ENCODE data around the gene HOXB5.

The HOXB5 gene

DNA sequence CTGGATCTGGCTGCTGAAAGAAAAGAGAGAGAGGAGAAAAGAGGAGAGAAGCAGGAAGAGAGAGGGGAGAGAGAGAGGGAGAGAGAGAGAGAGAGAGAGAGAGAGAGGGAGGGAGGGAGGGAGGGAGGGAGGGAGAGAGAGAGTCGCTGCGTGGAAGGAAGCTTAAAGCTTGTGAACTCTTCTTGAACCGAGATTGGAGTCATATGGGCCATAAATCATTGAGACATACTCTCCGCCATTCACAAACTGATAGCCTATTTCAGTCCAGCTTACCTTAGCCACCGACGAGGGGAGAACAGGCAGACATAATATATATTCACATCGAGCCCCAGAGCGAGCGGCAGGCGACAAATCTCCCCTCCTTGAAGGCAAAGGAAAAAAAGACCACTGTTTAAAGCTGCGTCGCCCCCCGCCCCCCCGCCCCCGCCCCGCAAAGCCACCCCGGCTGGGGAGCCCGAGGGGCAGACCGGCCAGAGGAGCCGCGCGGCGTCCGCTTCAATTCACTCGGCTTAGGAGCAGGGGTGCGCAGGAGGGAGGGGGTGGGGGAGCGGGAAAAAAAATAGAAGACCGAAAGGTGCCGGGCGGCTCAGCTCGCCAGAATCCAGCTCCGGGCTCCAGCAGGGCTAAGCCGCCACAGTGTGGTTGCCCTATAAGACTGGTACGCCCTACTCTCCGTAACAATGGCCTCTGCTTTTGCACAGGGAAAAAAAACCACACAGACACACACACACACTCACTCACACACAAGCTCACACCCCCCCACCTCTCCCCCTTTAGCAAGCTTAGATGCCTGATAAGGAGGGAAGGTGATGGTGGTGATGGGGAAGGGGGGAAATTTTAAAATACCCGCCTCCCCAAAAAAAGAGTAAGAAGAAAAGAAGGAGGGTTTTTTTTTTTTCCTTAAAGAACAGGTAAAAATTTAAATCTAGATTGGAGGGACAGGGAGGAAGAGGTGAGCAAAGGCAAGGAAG lies 38.0 kb downstream of the HOXB5 start:
- no peak overlapping the region for H3K27ac ChIP-seq (ENCODE audit: low read length)
- no peak overlapping the region for H3K4me2 ChIP-seq (ENCODE audit: insufficient read depth, low read length)
- H3K36me3 ChIP-seq (ENCODE audit: insufficient read depth, low read length), result no peaks in the 10 kb centered on the region
- DNase-seq, result no peak
- H3K9me3 ChIP-seq (ENCODE audit: insufficient read depth, low read length, severe bottlenecking), result no peaks in the 10 kb centered on the region
- H3K4me1 ChIP-seq (ENCODE audit: insufficient read depth, low read length), result no peaks in the 10 kb centered on the region
- ATAC-seq (ENCODE audit: insufficient read depth, low read depth), result no peak
- no peaks in the 10 kb centered on the region for H3K79me2 ChIP-seq (ENCODE audit: insufficient read depth, low read length)
- TF ChIP-seq, protein P1, sequence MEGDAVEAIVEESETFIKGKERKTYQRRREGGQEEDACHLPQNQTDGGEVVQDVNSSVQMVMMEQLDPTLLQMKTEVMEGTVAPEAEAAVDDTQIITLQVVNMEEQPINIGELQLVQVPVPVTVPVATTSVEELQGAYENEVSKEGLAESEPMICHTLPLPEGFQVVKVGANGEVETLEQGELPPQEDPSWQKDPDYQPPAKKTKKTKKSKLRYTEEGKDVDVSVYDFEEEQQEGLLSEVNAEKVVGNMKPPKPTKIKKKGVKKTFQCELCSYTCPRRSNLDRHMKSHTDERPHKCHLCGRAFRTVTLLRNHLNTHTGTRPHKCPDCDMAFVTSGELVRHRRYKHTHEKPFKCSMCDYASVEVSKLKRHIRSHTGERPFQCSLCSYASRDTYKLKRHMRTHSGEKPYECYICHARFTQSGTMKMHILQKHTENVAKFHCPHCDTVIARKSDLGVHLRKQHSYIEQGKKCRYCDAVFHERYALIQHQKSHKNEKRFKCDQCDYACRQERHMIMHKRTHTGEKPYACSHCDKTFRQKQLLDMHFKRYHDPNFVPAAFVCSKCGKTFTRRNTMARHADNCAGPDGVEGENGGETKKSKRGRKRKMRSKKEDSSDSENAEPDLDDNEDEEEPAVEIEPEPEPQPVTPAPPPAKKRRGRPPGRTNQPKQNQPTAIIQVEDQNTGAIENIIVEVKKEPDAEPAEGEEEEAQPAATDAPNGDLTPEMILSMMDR (IDR thresholded peaks at IDR 0.05; ENCODE audit: borderline replicate concordance, extremely low read depth, low read length, poor library complexity, severe bottlenecking), result no peak
- no peak for TF ChIP-seq EZH2 (IDR thresholded peaks at IDR 0.05; ENCODE audit: borderline replicate concordance, low read depth, low read length, severe bottlenecking)
- no peak overlapping the region for H2AFZ ChIP-seq (ENCODE audit: low read depth, low read length)
- peaks cover 39% of the 10 kb centered on the region for H3K27me3 ChIP-seq (ENCODE audit: insufficient read depth, low read length, poor library complexity)
- no peak overlapping the region for H3K4me3 ChIP-seq (ENCODE audit: low read depth in 1 of 2, low read length in 2 of 2)
- H3K9ac ChIP-seq (ENCODE audit: low read depth, low read length), result no peak overlapping the region
- H4K20me1 ChIP-seq (ENCODE audit: insufficient read depth, low read length), result no peaks in the 10 kb centered on the region

DNA sequence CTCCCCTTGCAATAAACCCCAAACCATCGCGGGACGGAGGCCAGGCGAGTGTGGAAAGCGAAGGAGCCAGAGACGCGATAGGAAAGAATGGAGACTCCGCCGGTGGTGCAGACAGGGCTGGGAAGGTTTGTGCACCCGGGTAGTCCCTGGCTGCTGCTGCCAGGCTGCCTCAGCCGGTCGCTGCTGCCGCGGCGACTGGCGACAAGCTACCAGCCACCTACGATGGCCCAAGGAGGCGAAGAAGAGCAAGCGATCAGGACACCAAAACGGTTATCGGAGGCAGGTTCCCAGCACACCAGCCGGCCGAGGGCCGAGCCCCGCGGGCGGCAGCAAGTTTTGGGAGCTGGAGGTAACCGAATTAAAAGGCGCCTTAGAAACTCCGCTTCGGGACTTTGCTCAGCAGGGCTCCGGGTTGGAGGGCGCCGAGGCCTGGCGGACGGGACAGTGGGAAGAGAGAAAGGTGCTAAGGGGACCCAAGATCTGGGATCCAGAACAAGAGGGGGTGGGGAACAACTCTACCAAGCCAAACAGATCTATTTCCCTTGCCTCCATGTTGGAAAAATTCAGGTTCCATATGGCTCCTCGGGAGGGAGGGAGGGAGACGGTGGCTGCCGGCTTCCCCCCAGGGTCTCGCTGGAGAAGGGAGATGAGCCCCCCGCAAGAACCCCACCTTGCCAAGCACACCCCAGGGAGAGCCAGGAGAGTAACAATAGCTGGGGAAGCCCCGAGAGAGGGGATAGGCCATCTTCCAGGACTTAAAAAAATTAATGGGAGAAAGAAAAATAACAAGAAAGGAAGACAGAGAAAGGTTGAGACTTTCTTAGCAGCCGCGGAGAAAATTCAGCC lies 38.9 kb downstream of the HOXB5 start:
- no peak overlapping the region for H3K4me2 ChIP-seq (ENCODE audit: insufficient read depth, low read length)
- peaks cover 35% of the 10 kb centered on the region for H3K27me3 ChIP-seq (ENCODE audit: insufficient read depth, low read length, poor library complexity)
- H3K4me1 ChIP-seq (ENCODE audit: insufficient read depth, low read length), result no peaks in the 10 kb centered on the region
- no peak overlapping the region for H3K4me3 ChIP-seq (ENCODE audit: low read depth in 1 of 2, low read length in 2 of 2)
- DNase-seq (no peak), ATAC-seq (ENCODE audit: insufficient read depth, low read depth) (no peak)
- H3K9me3 ChIP-seq (ENCODE audit: insufficient read depth, low read length, severe bottlenecking), result no peaks in the 10 kb centered on the region
- TF ChIP-seq, protein P1 (IDR thresholded peaks at IDR 0.05; ENCODE audit: borderline replicate concordance, extremely low read depth, low read length, poor library complexity, severe bottlenecking), result no peak
- no peak for TF ChIP-seq EZH2 (IDR thresholded peaks at IDR 0.05; ENCODE audit: borderline replicate concordance, low read depth, low read length, severe bottlenecking)
- no peaks in the 10 kb centered on the region for H4K20me1 ChIP-seq (ENCODE audit: insufficient read depth, low read length)
- no peak overlapping the region for H3K9ac ChIP-seq (ENCODE audit: low read depth, low read length)
- H3K27ac ChIP-seq (ENCODE audit: low read length), result no peak overlapping the region
- no peak overlapping the region for H2AFZ ChIP-seq (ENCODE audit: low read depth, low read length)
- H3K79me2 ChIP-seq (ENCODE audit: insufficient read depth, low read length), result no peaks in the 10 kb centered on the region
- no peaks in the 10 kb centered on the region for H3K36me3 ChIP-seq (ENCODE audit: insufficient read depth, low read length)

DNA sequence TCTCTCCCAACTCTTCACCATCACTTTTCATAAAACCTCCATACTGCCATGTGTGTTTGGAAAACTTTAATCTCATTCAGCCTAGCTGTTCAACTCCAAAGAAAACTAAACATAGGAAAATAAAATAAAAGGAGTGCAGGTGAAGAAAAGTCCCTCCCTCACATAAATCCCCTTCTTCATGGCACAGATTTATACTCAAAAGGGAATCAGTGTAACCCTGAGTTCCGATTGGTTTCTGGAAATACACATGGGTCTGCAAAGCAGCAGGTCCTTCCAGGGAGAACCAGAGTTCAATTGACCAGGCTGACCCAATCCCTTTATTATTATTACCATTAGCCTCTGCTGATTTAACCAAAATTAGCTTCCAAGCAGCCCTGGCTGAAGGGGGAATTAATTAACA lies 39.8 kb downstream of the HOXB5 start:
- no peaks in the 10 kb centered on the region for H4K20me1 ChIP-seq (ENCODE audit: insufficient read depth, low read length)
- no peaks in the 10 kb centered on the region for H3K36me3 ChIP-seq (ENCODE audit: insufficient read depth, low read length)
- peaks cover 28% of the 10 kb centered on the region for H3K27me3 ChIP-seq (ENCODE audit: insufficient read depth, low read length, poor library complexity)
- H3K4me3 ChIP-seq (ENCODE audit: low read depth in 1 of 2, low read length in 2 of 2), result no peak overlapping the region
- no peaks in the 10 kb centered on the region for H3K9me3 ChIP-seq (ENCODE audit: insufficient read depth, low read length, severe bottlenecking)
- H3K4me1 ChIP-seq (ENCODE audit: insufficient read depth, low read length), result no peaks in the 10 kb centered on the region
- no peak overlapping the region for H3K4me2 ChIP-seq (ENCODE audit: insufficient read depth, low read length)
- no peak for DNase-seq
- no peak for TF ChIP-seq EZH2 (IDR thresholded peaks at IDR 0.05; ENCODE audit: borderline replicate concordance, low read depth, low read length, severe bottlenecking)
- TF ChIP-seq, protein P1 (IDR thresholded peaks at IDR 0.05; ENCODE audit: borderline replicate concordance, extremely low read depth, low read length, poor library complexity, severe bottlenecking), result no peak
- no peak for ATAC-seq (ENCODE audit: insufficient read depth, low read depth)
- H3K27ac ChIP-seq (ENCODE audit: low read length), result no peak overlapping the region
- H3K9ac ChIP-seq (ENCODE audit: low read depth, low read length), result no peak overlapping the region
- H2AFZ ChIP-seq (ENCODE audit: low read depth, low read length), result no peak overlapping the region
- H3K79me2 ChIP-seq (ENCODE audit: insufficient read depth, low read length), result no peaks in the 10 kb centered on the region

Measured in DND-41 (cell line).